Gastroesophageal sphincter (tissue), 4 donors: ENCODE data around the gene ANAPC15. TPM values are rescaled to one million over a fixed set of nuclear protein-coding genes. Genes with fewer than 3 reads are reported as not detected.

ENCODE experiments used
- ATAC-seq: fragments of 150-250 bp; one replicate; pipeline ENCODE4 v1.9.1; 2016; ENCODE audit warnings: mild to moderate bottlenecking, moderate library complexity
- H3K27ac ChIP-seq, 4 donors: fragments of 200-600 bp; sonication (generic) in 3 of 4; 1 replicate in 3 of 4; 2 replicates in 1 of 4; pipeline ENCODE4 v1.5.1; 2016 to 2019
- H3K27me3 ChIP-seq: fragments of 200-600 bp; sonication (generic); one replicate; pipeline ENCODE4 v1.5.1; 2019
- H3K36me3 ChIP-seq, 2 donors: fragments of 200-600 bp; sonication (generic); one replicate each; pipeline ENCODE4 v1.5.1; 2019; ENCODE audit warnings: control low read depth in 1 of 2
- H3K4me1 ChIP-seq, 3 donors: fragments of 200-600 bp; sonication (generic); 1 replicate in 2 of 3; 2 replicates in 1 of 3; pipeline ENCODE4 v1.5.1; 2016 to 2019; ENCODE audit warnings: control low read depth in 2 of 3
- H3K4me3 ChIP-seq, 2 donors: fragments of 200-600 bp; sonication (generic); one replicate each; pipeline ENCODE4 v1.5.1; 2019; ENCODE audit warnings: mild to moderate bottlenecking in 1 of 2, moderate library complexity in 1 of 2
- H3K9me3 ChIP-seq, 3 donors: fragments of 200-600 bp; sonication (generic); one replicate each; pipeline ENCODE4 v1.5.1; 2017 to 2019; ENCODE audit warnings: control low read depth in 2 of 3
- CTCF ChIP-seq, 4 experiments: fragments of 200-600 bp in 2 of 4; fragments of 450-650 bp in 2 of 4; sonication (generic) in 1 of 4; IDR thresholded peaks; one replicate each; pipeline ENCODE4 v1.5.1; 2017 to 2019; ENCODE audit warnings: antibody characterized with exemption in 4 of 4, mild to moderate bottlenecking in 2 of 4, moderate library complexity in 2 of 4
- EP300 ChIP-seq: sonication (generic); formaldehyde crosslinking; IDR thresholded peaks from one replicate; pipeline ENCODE4 v1.6.1; 2017; ENCODE audit warnings: antibody characterized with exemption, mild to moderate bottlenecking
- POLR2A ChIP-seq, 2 donors: fragments of 450-650 bp; IDR thresholded peaks; one replicate each; pipeline ENCODE4 v1.6.1; 2017; ENCODE audit warnings: antibody characterized with exemption in 2 of 2, mild to moderate bottlenecking in 2 of 2, moderate library complexity in 1 of 2
- POLR2AphosphoS5 ChIP-seq: sonication (generic); formaldehyde crosslinking; IDR thresholded peaks from one replicate; pipeline ENCODE4 v1.6.1; 2017; ENCODE audit warnings: antibody characterized with exemption
- WGBS, 2 donors: methylation state at CpG; one replicate each; pipeline ENCODE4 v1.1.5; 2018; ENCODE audit warnings: low coverage in 1 of 2; 5-methylcytosine and 5-hydroxymethylcytosine counted together
- total RNA-seq, 4 donors: library from RNA; depleted of rRNA; stranded (reverse); fragments of >200 nt; gene quantifications; one replicate each; pipeline ENCODE4 v1.1.0, GENCODE V29; 2016

The ANAPC15 gene
- total RNA-seq, 4 donors from 2014 or later: 37.0 to 55.6 (median 39.1) TPM

GRCh38 chr11:72123117-72123653 is 10.7 kb upstream of the ANAPC15 start:
- no peaks in the 10 kb centered on the region for H3K36me3 ChIP-seq
- no peak overlapping the region for H3K27ac ChIP-seq
- no peaks in the 10 kb centered on the region for H3K4me1 ChIP-seq
- no peaks in the 10 kb centered on the region for H3K9me3 ChIP-seq
- peaks cover 21% of the 10 kb centered on the region for H3K27me3 ChIP-seq
- TF ChIP-seq EP300 (no peak), POLR2AphosphoS5 (no peak), CTCF (IDR thresholded peaks at IDR 0.05) (no peak), POLR2A (IDR thresholded peaks at IDR 0.05) (no peak)
- no peak overlapping the region for H3K4me3 ChIP-seq
- 67 to 70% methylated on average over 1 to 2 of the region's 3 CpGs for WGBS, 2 donors
- ATAC-seq: no peak

GRCh38 chr11:72122607-72123006 is 10.1 kb upstream of the ANAPC15 start:
- Histone ChIP-seq H3K27ac (no peak overlapping the region), H3K36me3 (no peaks in the 10 kb centered on the region), H3K4me1 (no peaks in the 10 kb centered on the region), H3K27me3 (peaks cover 26% of the 10 kb centered on the region), H3K9me3 (no peaks in the 10 kb centered on the region), H3K4me3 (no peak overlapping the region)
- TF ChIP-seq EP300: no peak
- no peak for TF ChIP-seq CTCF (IDR thresholded peaks at IDR 0.05)
- TF ChIP-seq POLR2A (IDR thresholded peaks at IDR 0.05): no peak
- TF ChIP-seq POLR2AphosphoS5: no peak
- no peak for ATAC-seq
- 88% methylated on average over 1 of the region's 1 CpG; no CpG with 5 or more reads in 1 of the 2 donors for WGBS, 2 donors

- ATAC-seq: no peak
- Histone ChIP-seq H3K27me3 (peaks cover 39% of the 10 kb centered on the region), H3K4me1 (no peaks in the 10 kb centered on the region), H3K27ac (no peak overlapping the region), H3K36me3 (no peaks in the 10 kb centered on the region), H3K4me3 (no peak overlapping the region), H3K9me3 (no peaks in the 10 kb centered on the region)
- no peak for TF ChIP-seq POLR2AphosphoS5
- TF ChIP-seq POLR2A (IDR thresholded peaks at IDR 0.05): no peak
- TF ChIP-seq EP300: no peak
- no peak for TF ChIP-seq CTCF (IDR thresholded peaks at IDR 0.05)
- WGBS, 2 donors: 67 to 78% methylated on average over 1 to 2 of the region's 2 CpGs
These were observed 8.4 kb upstream of the ANAPC15 start for GRCh38 chr11:72120930-72121329.

GRCh38 chr11:72119198-72119597 is 6.7 kb upstream of the ANAPC15 start:
- H3K36me3 ChIP-seq: no peaks in the 10 kb centered on the region
- no peak overlapping the region for H3K27ac ChIP-seq
- TF ChIP-seq POLR2AphosphoS5: no peak
- 74 to 86% methylated on average over 4 to 6 of the region's 6 CpGs for WGBS, 2 donors
- peaks cover 42% of the 10 kb centered on the region for H3K27me3 ChIP-seq
- H3K4me3 ChIP-seq: no peak overlapping the region
- no peak for ATAC-seq
- no peaks in the 10 kb centered on the region for H3K4me1 ChIP-seq
- H3K9me3 ChIP-seq: no peaks in the 10 kb centered on the region

GRCh38 chr11:72116019-72116755 is 3.7 kb upstream of the ANAPC15 start:
- no peak overlapping the region for H3K4me3 ChIP-seq
- H3K4me1 ChIP-seq: peaks cover 0 to 14% (median 8%) of the 10 kb centered on the region in 3 donors
- TF ChIP-seq EP300 (no peak), POLR2AphosphoS5 (no peak), CTCF (IDR thresholded peaks at IDR 0.05) (no peak), POLR2A (IDR thresholded peaks at IDR 0.05) (no peak)
- H3K27ac ChIP-seq: no peak overlapping the region
- H3K36me3 ChIP-seq: no peaks in the 10 kb centered on the region
- 69% methylated on average over 3 of the region's 6 CpGs; no CpG with 5 or more reads in 1 of the 2 donors for WGBS, 2 donors
- H3K9me3 ChIP-seq: no peaks in the 10 kb centered on the region
- peaks cover 39% of the 10 kb centered on the region for H3K27me3 ChIP-seq
- no peak for ATAC-seq
